ENCODE measurements around the gene ST8SIA6. TPM values are rescaled to one million over a fixed set of nuclear protein-coding genes. Genes with fewer than 3 reads are reported as not detected.

ST8SIA6 gene
- total and polyA plus RNA-seq, 10 of the 15 experiments (the other 5 are each of a cell fraction or from before 2014, with no cell fraction given) = 0.22 TPM; not detected in 9

GRCh38 chr10:17422931-17423330 is 31.5 kb downstream of the ST8SIA6 start:
- H3K4me1 ChIP-seq (ENCODE audit: control insufficient read depth, insufficient read depth, low read length) = no peaks in the 10 kb centered on the region
- CTCF ChIA-PET = no interaction called here
- no peak overlapping the region for H3K4me3 ChIP-seq
- no peaks in the 10 kb centered on the region for H4K20me1 ChIP-seq (ENCODE audit: control insufficient read depth, insufficient read depth)
- H3K36me3 ChIP-seq (ENCODE audit: control insufficient read depth in 2 of 2, insufficient read depth in 2 of 2, low read length in 1 of 2) = no peaks in the 10 kb centered on the region
- H2AFZ ChIP-seq (ENCODE audit: control insufficient read depth, low read depth, low read length) = no peak overlapping the region
- POLR2A ChIA-PET = no interaction called here
- RAD21 ChIA-PET (ENCODE audit: unreplicated experiment) = no interaction called here
- 52% methylated on average over 5 of the region's 5 CpGs for WGBS (ENCODE audit: insufficient coverage, insufficient replicate concordance, low lambda C conversion rate, missing lambda C conversion rate)
- no peak for TF ChIP-seq EZH2 (IDR thresholded peaks at IDR 0.05; ENCODE audit: borderline replicate concordance, control insufficient read depth, low read depth, low read length)
- TF ChIP-seq NKRF (conservative IDR thresholded peaks at IDR 0.05) = no peak
- no peak for TF ChIP-seq E2F4 (IDR thresholded peaks at IDR 0.05; ENCODE audit: low read depth, low read length)
- no peak for TF ChIP-seq SRF (IDR thresholded peaks at IDR 0.05; ENCODE audit: low read depth in 2 of 2, low read length in 2 of 2)
- TF ChIP-seq ZBTB11 (CRISPR knock-in tag; IDR thresholded peaks at IDR 0.05) = no peak
- ATAC-seq (no peak), DNase-seq (ENCODE audit: low read depth, low spot score) (no peak), FAIRE-seq (no peak)
- H3K9me3 ChIP-seq (replicated peaks; ENCODE audit: control insufficient read depth, insufficient read depth, low read length) = no peaks in the 10 kb centered on the region; the same call in 2 of the 3 replicates
- no peaks in the 10 kb centered on the region for H3K79me2 ChIP-seq (ENCODE audit: control insufficient read depth, insufficient read depth, low read length)
- H3K9ac ChIP-seq (ENCODE audit: control insufficient read depth, insufficient read depth, low read length) = no peak overlapping the region
- intact Hi-C loops (cut with micrococcal nuclease; ENCODE audit: unreplicated experiment) = no loop called here
- H3K27me3 ChIP-seq (replicated peaks in 1 of 2; ENCODE audit: control insufficient read depth in 2 of 2, insufficient read depth in 2 of 2, low read length in 1 of 2) = peaks cover 0 to 2% of the 10 kb centered on the region in 2 experiments; a peak in 1 of 4 replicates
- in situ Hi-C loops (cut with MboI) = no loop called here
- no peak overlapping the region for H3K4me2 ChIP-seq (ENCODE audit: control insufficient read depth, insufficient read depth)
- SMC1A ChIA-PET (ENCODE audit: uncharacterized antibody, unreplicated experiment) = interaction anchor here (1.2 kb wide), 1 partner anchor 180 kb away, joined by 3 read pairs; no protein-coding TSS in a partner anchor
- BruUV-seq (replicated peaks) = no TSS peak
- H3K27ac ChIP-seq (ENCODE audit: control insufficient read depth, insufficient read depth) = no peak overlapping the region

Data from GM12878 (cell line).